GM10248 (cell line): Measurements from ENCODE around the gene SP8.

Experiments
- CTCF ChIA-PET: fragments of 300-600 bp; sonication (Branson Sonifier 250); formaldehyde crosslinking; extraction: SDS; loops from one replicate; lab custom pipeline; 2021; ENCODE audit warnings: antibody characterized with exemption; lab: Yijun Ruan, JAX
- POLR2A ChIA-PET: fragments of 350-650 bp; sonication (Branson Sonifier 250); formaldehyde crosslinking; extraction: SDS; loops from one replicate; lab custom pipeline; 2020; ENCODE audit warnings: antibody characterized with exemption; lab: Yijun Ruan, JAX
- DNase-seq: peaks from one replicate; pipeline ENCODE4 v3.0.0; 2012; ENCODE audit errors: extremely low spot score
- TF ChIP-seq, protein P1 (sequence below): IDR thresholded peaks from 2 replicates; pipeline ENCODE4 v1.5.1; 2012; ENCODE audit warnings: mild to moderate bottlenecking, low read depth; ENCODE audit errors: extremely low read depth, missing control alignments, control extremely low read depth

SP8 gene

DNA sequence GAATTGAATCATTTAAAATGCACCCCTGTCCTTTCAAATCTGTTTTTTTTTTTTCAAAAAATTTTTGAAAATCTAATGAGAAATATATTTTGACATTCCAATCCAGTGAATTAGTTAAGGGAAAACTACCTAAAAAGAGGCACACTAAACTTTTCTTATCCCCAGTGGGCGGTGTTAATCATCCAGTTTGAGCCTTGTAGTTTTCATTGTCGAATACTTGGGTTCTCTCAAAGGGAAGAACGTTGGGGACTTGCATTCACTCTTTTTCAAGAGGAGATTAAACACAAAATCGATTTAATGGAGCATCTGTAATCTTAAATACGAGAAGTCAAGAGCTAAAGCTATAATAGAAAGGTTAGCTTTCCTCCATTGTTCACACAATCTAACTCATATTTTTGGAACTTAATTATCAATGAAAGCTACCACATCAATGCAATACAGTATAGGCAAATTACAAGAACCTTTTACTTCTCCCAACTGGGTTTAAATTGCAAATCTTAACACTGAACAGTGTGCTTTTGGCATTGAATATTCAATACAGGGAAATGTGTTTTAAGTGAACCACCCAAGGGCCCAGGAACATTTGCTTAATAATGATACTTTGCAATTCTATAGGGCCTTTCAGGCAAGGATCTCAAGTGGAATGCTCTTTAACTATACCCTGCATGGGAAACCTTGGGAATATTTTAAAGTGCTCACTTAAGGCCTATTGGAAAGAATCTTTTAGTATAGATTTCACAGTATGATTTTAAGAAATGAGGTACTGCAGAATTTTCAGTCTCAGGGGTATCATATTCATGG lies 13.1 kb upstream of the SP8 start:
- TF ChIP-seq, protein P1, sequence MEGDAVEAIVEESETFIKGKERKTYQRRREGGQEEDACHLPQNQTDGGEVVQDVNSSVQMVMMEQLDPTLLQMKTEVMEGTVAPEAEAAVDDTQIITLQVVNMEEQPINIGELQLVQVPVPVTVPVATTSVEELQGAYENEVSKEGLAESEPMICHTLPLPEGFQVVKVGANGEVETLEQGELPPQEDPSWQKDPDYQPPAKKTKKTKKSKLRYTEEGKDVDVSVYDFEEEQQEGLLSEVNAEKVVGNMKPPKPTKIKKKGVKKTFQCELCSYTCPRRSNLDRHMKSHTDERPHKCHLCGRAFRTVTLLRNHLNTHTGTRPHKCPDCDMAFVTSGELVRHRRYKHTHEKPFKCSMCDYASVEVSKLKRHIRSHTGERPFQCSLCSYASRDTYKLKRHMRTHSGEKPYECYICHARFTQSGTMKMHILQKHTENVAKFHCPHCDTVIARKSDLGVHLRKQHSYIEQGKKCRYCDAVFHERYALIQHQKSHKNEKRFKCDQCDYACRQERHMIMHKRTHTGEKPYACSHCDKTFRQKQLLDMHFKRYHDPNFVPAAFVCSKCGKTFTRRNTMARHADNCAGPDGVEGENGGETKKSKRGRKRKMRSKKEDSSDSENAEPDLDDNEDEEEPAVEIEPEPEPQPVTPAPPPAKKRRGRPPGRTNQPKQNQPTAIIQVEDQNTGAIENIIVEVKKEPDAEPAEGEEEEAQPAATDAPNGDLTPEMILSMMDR: no peak
- DNase-seq: no peak
- POLR2A ChIA-PET: no interaction called here
- CTCF ChIA-PET: no interaction called here

DNA sequence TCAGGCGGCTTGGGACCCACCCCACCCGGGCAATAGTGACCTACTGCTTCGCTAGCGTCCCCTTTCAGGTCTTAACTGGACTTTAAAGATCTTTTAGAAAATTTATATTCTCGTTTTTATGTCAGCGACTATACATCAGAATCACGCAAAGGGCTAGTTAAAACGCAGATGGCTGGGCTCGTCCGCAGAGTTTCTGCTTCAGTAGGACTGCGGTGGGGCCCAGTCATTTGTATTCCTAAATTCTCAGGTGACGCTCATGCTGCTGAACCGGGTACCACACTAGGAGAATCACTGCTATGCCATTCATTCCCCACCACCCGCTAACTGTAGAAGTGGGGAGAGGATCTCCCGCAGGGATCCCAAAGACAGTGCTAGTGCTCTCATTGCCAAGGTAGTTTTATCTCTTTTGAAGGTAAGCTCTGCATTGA lies 12.0 kb upstream of the SP8 start:
- no peak for DNase-seq
- CTCF ChIA-PET: no interaction called here
- TF ChIP-seq, protein P1: no peak
- POLR2A ChIA-PET: no interaction called here

DNA sequence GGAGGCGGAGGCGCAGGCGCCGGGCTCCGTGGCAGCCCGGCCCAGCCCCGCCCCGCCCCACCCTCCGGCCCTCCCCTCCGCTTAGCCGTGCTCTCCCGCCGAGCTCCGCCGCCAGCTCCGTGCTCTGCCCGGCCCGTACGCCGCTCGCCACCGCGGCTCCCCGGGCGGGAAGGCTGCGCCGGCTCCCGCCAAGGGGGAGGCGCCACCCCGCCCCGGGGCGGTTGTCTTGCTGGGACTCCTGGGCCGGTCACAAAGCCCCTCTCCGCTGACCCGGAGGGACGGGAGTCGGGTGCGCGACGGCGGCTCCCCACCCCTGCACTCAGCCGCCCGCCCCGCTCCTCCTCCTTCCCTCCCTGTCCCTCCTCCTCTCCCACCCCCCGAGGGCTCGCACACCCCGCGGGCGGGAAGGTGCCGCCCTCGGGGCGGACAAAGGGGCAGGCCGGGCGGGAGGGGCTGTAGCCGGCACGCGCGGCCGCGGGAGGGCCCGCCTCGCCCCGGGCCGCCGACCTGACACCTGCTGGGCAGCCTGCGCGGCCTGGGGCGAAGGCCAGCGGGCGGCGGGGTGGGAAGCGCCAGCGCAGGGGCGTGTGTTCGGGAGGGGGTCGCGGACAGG lies 11.5 kb upstream of the SP8 start:
- POLR2A ChIA-PET: no interaction called here

DNA sequence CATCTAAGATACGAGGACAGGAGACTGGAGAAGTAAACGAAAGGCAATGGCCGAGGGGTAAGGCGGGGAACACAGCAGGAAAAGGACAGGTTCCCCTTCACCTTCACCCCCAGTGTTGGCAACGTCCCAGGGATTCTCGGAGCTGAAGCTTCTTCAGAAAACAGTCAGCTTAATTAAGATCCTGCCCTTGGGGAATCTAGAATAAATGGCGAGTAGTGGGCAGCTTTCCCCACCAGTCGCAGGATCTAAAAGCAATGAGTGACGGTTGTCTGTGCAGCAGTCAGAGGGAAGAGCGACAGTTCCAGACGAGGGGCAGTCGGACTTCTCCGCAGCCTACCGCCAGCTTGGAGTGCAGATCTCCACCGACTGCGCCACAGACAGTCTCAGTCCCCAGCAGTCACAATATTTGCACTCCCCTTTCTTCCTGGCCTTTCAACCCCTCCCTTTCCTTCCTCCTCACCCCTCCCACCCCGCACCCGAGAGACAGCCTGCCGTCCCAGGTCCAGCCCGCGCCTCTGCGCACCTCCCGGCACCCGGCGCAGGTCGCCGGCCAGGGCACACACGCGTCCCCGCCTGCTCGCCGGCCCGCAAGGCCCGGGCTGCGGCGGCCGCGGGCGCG lies 10.9 kb upstream of the SP8 start:
- ChIA-PET POLR2A (no interaction called here), CTCF (interaction anchor here (0.8 to 1.6 kb wide), 4 partner anchors 16 to 1089 kb away, joined by 3 to 4 read pairs (median 3); partner anchors contain the start of gene POLR1F)
- DNase-seq: peak; percentile 61
- TF ChIP-seq, protein P1: no peak

More for the DNA sequence above, 11.5 kb upstream of the SP8 start:
- TF ChIP-seq, protein P1: no peak
- peak; percentile 85 for DNase-seq
- CTCF ChIA-PET: interaction anchor here (0.8 to 1.2 kb wide), 3 partner anchors 17 to 1089 kb away, joined by 3 read pairs; partner anchors contain the start of gene POLR1F

DNA sequence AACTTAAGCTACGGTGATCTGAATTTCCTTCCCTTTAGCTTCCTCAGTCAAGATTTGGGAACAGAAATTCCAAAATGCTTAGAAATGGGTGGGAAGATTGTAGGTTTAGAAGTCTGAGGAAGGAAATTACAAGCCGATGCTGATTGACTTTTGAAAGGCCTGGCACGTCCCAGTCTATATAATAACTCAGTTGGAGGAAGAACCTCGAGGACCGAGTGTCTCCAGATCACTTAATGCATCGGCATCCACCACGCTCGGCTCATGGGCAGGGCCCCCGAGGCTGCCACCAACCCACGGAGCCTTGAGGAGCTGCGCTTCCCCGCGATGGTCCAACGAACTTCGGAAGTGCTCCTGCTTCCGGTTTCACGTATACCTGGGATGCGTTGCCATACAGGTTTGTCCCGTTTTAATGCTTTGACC lies 10.4 kb upstream of the SP8 start:
- DNase-seq: no peak
- ChIA-PET CTCF (interaction anchor here (0.8 to 1.6 kb wide), 4 partner anchors 15 to 1088 kb away, joined by 3 to 4 read pairs (median 3); partner anchors contain the start of gene POLR1F), POLR2A (no interaction called here)
- TF ChIP-seq, protein P1: no peak

DNA sequence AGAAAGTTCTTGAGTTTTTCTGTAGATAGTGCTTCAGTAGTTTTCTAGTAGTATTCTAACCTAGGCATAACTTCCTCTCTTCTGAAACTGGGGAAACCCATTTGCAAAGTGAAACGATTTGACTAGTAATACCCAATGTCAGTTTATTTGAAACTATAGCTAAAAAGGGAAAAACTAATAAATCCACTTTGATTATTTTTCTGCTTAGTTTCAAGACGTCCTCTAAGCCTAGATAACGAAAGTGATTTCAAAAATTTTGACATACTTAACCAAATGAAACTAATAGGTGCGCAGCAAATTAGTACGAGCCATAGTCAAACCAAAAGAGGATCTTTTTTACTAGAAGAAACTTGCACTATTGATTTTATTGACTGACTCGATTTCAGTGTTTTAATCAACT lies 9.8 kb upstream of the SP8 start:
- TF ChIP-seq, protein P1: no peak
- ChIA-PET CTCF (interaction anchor here (1.6 kb wide), 1 partner anchor 41 kb away, joined by 4 read pairs; no protein-coding TSS in a partner anchor), POLR2A (no interaction called here)
- no peak for DNase-seq
